Measurements from ENCODE around the gene PPARA. TPM values are rescaled to one million over a fixed set of nuclear protein-coding genes. Genes with fewer than 3 reads are reported as not detected.
"Not testable (repeated sequence)": the region's sequence is repeated elsewhere in the genome, so short reads cannot be mapped to it uniquely, and the experiment has no call there.

PPARA gene
- total RNA-seq, 8 experiments from 2014 or later: 0.38 to 15.1 (median 4.5) TPM

DNA sequence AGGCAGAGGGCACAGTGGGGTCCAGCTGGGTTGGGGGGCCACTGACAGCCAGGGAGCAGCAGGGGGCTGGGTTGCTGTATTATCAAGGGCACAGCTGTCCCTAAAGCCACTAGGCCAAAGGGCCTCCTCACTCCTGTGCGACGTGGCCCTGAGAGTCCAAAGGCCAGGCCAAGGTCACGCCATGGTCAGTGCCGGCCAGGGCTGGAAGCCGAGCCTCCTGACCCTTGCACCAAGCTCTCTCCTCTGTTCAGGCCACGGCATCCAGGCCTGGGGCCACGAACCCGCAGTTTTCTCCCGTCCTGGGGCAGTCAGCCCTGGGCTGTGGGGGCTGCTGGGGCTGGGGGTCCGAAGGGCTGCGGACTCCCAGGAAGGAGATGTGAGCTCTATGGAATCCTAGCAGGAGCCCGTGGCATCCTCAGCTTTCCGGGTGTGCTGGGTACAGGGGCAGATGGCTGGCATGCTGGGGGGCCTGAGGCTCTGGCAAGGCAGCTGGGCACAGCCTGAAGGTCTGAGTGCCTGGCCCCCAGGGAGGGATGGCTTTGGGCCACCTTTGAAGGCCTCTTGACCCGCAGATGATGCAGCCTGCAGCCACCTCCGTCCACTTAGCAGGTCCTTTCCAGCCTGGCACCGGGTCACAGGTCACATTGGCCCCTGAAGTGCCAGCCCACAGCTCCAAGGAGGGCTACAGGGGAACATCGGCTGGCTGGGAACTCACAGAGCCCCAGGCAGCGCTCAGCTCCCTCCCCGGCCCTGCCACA is 17.3 kb upstream of the PPARA start:
- in situ Hi-C loops (cut with MboI; ENCODE audit: low pct_unique_long_range_greater_than_20kb in 2 of 9, low sequenced_read_pairs in 9 of 9, unreplicated experiment in 9 of 9): loop anchor here in 3 of 9 experiments (25.0 kb wide), 2 partner anchors 179 to 404 kb away; partner anchors contain the start of gene CELSR1 (in 1 of the 3)
- peaks cover 0 to 19% of the 10 kb centered on the region in 2 donors for H3K4me1 ChIP-seq (replicated peaks in 1 of 2)
- no peak overlapping the region for H3K27ac ChIP-seq
- WGBS, 10 experiments: 90 to 100% (median 93%) methylated on average over 1 to 3 of the region's 19 CpGs; no CpG with 5 or more reads in 7 of the 10 experiments
- no peak overlapping the region for H3K4me3 ChIP-seq
- no peak for ATAC-seq (replicated peaks in 6 of 8)

DNA sequence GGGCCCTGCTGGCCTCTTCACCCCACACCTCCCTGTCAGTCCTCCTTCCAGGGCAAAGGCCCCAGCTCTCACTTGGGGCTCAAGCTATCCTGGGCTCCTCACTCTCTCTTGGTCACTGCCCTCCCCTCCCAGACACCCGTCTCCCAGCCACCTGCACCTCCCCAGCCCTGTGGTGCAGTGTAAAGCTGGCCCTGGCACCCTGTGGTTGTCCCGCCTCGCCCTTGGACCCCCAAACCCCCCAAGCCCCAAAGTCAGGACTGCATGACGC is 16.8 kb upstream of the PPARA start:
- Histone ChIP-seq H3K4me1 (replicated peaks in 1 of 2) (peaks cover 0 to 19% of the 10 kb centered on the region in 2 donors), H3K27ac (no peak overlapping the region), H3K4me3 (no peak overlapping the region)
- in situ Hi-C loops (cut with MboI; ENCODE audit: low pct_unique_long_range_greater_than_20kb in 2 of 9, low sequenced_read_pairs in 9 of 9, unreplicated experiment in 9 of 9): loop anchor here in 3 of 9 experiments (25.0 kb wide), 2 partner anchors 179 to 404 kb away; partner anchors contain the start of gene CELSR1 (in 1 of the 3)
- ATAC-seq (replicated peaks in 6 of 8): no peak
- no CpG with 5 or more reads among the region's 4 CpGs for WGBS, 10 experiments

DNA sequence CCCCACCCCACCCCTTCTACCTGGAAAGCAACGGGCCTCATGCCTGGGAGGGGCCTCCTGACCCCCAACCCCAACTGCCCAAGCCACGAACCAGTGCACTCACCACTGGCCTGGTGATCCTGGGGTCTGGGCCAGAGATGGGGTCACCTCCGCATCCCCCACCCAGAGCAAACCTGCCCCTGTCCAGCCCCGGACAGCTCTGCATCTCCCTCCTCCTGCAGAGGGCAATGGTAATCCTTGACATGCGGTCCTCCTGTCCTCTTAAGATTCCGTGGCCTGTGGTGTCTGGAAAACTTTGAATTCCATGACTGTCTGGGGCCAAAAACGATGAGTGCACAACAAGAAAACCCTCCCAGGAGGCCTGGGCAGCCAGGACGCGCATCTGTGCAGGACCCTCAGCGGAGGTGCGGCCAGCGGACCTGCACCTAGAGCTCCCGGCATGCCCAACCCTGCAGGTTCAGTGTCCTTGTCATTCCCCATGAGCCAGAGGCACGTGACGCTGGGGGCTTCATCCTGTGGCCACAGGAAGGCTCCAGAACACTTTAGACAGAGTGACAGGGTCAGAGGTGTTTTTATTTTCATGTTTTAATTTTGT is 16.1 kb upstream of the PPARA start:
- peaks cover 0 to 22% of the 10 kb centered on the region in 2 donors for H3K4me1 ChIP-seq (replicated peaks in 1 of 2)
- no peak overlapping the region for H3K27ac ChIP-seq
- 44 to 100% (median 82%) methylated on average over 1 to 5 of the region's 15 CpGs; no CpG with 5 or more reads in 4 of the 10 experiments for WGBS, 10 experiments
- no peak overlapping the region for H3K4me3 ChIP-seq
- in situ Hi-C loops (cut with MboI; ENCODE audit: low pct_unique_long_range_greater_than_20kb in 2 of 9, low sequenced_read_pairs in 9 of 9, unreplicated experiment in 9 of 9): loop anchor here in 3 of 9 experiments (25.0 kb wide), 2 partner anchors 178 to 403 kb away; partner anchors contain the start of gene CELSR1 (in 1 of the 3)
- no peak for ATAC-seq (replicated peaks in 6 of 8)

DNA sequence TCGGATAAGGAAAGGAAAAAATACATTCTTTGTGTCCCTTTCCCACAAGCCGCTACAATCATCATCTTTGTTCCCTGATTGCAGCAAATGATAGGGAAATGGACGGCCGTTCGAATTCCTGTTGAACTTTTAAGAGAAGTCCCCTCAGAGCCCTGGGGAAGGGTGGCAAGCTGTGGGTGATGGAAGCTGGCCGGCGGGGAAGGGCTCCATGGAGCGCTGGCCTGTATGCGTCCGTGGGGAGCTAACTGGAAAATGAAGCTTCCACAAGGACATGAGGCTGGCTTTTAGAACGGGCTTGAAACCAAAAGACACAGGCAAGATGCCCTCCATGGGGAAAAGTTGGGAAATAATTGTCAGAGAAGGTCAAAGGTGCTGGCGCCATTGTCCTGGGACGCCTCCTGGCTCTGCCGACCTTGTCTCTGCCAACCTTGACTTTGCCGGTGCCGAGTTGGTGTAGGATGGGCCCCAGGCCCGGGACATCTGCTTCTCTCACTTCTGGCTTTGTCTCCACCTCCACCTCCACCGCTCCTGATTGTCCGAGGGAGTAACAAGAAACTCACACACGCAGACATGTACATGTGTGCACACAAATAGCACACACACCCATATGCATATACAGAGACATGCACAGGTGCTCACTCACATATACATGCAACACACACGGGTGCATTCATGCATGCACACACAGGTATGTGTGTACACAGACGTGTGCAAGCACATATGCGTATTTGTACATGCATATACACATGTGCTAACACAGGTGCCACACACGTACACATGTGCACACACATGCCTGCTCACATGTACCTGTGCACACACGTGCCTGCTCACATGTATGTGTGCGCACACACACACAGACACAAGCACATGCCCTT is 14.5 kb upstream of the PPARA start:
- 43 to 100% (median 79%) methylated on average over 1 to 9 of the region's 26 CpGs; no CpG with 5 or more reads in 4 of the 10 experiments for WGBS, 10 experiments

DNA sequence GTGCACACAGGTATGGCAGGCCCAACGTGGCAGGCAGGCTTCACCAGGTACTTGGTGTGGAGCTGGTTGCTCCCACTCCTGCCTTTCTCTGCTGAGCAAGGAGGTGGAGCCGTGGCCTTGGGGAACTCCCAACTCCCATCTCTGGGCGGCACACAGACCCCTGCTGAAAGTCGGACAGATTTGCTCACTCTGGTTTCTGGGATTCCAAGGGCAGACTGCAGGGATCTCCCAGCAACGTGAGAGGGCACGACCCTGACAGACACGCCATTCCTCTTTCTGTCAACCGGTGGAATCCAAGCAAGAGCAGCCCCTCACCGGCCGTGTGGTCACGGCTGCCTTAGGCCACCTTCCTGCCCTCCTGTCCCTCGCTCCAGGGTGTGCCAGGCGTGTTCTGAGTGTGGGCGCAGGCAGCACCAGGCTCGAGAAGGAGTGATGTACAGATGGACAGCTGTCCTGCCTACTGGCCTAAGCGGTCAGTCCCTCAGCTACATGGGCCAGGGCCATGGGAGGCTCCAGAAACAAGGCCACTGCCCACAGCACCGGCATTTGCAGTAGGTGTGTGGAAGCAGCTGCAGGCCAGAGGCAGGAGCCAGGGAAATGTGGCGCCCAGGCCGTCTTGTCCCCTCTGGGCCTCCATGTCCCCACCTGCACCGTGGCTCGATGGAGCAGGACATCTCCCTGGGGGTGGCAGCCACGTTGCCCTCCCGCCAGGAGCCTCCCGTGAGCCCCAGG is 13.7 kb upstream of the PPARA start:
- WGBS, 10 experiments: 0 to 81% (median 59%) methylated on average over 1 to 8 of the region's 24 CpGs; no CpG with 5 or more reads in 4 of the 10 experiments
- Histone ChIP-seq H3K27ac (no peak overlapping the region), H3K4me3 (no peak overlapping the region), H3K4me1 (replicated peaks in 1 of 2) (peaks cover 0 to 25% of the 10 kb centered on the region in 2 donors)
- in situ Hi-C loops (cut with MboI; ENCODE audit: low pct_unique_long_range_greater_than_20kb in 2 of 9, low sequenced_read_pairs in 9 of 9, unreplicated experiment in 9 of 9): loop anchor here in 3 of 9 experiments (25.0 kb wide), 2 partner anchors 176 to 401 kb away; partner anchors contain the start of gene CELSR1 (in 1 of the 3)
- peak in 5 of 8 experiments; percentile 62 to 76 (median 69) for ATAC-seq (replicated peaks in 6 of 8)

More for the DNA sequence above, 14.5 kb upstream of the PPARA start:
- in situ Hi-C loops (cut with MboI; ENCODE audit: low pct_unique_long_range_greater_than_20kb in 2 of 9, low sequenced_read_pairs in 9 of 9, unreplicated experiment in 9 of 9): loop anchor here in 3 of 9 experiments (25.0 kb wide), 2 partner anchors 176 to 401 kb away; partner anchors contain the start of gene CELSR1 (in 1 of the 3)
- Histone ChIP-seq H3K4me1 (replicated peaks in 1 of 2) (peaks cover 0 to 25% of the 10 kb centered on the region in 2 donors), H3K27ac (no peak overlapping the region), H3K4me3 (no peak overlapping the region)
- ATAC-seq (replicated peaks in 6 of 8): no peak

DNA sequence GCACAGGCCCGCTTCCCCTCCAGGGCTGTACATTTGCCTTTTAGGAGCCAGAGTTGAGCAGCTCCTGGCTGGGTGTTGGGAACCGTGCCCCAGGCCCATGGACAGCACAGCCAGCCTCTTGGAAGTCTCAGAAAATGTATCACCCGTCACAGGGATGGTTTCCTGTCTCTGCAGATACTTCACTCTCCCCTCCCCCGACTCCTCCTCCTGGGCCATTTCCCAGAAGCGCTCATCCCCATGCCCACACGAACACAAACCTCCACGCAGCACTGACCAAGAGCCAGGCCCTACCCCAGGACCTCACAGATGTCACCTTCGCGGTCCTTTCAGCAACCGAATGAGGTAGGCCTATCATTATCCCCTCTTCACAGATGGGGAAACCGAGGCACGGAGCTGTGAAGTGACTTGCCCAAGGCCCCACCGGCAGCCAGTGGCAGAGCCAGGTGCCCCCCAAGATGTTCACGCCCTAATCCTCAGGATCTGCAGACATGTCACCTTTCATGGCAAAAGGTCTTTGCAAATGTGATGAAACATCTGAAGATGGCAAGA is 13.0 kb upstream of the PPARA start:
- ATAC-seq (replicated peaks in 6 of 8): peak in 1 of 8 experiments; percentile 7
- in situ Hi-C loops (cut with MboI; ENCODE audit: low pct_unique_long_range_greater_than_20kb in 2 of 9, low sequenced_read_pairs in 9 of 9, unreplicated experiment in 9 of 9): loop anchor here in 3 of 9 experiments (25.0 kb wide), 2 partner anchors 175 to 400 kb away; partner anchors contain the start of gene CELSR1 (in 1 of the 3)
- Histone ChIP-seq H3K4me1 (replicated peaks in 1 of 2) (peaks cover 0 to 25% of the 10 kb centered on the region in 2 donors), H3K27ac (no peak overlapping the region), H3K4me3 (no peak overlapping the region)
- 73 to 90% (median 80%) methylated on average over 1 to 9 of the region's 14 CpGs; no CpG with 5 or more reads in 4 of the 10 experiments for WGBS, 10 experiments

DNA sequence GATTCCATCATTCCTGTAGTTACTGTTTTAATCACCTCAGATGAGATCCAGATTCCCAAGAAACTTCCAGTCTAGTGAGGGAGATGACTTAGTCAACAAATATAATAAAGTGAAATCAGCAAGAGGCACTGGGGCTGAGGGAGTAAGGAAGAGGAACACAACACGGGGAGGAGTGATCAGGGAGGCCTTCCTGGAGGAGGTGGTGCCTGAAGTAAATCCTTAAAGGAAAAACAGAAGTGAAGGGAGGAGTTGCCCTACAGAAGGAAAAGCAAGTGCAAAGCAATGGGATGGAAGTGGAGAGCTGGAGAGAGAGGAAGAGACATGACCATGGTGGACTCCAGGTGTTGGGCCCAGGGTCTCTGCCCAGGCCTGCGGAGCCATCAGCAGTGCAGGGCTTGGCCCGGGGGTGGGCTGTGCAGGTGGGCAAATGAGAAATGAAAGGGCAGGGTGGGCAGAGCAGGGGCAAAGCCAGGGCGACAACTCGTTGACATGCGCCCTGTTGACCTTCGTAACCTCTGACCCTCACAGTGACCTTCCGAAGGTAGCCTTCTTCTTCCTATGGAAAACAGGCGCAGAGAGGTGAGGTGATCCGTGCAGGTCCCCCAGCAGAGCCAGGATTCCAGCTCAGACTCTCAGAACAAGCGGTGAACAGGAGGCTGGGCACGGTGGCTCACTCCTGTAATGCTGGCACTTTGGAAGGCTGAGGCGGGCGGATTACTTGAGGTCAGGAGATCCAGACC is 12.1 kb upstream of the PPARA start:
- Histone ChIP-seq H3K4me1 (replicated peaks in 1 of 2) (peaks cover 0 to 25% of the 10 kb centered on the region in 2 donors), H3K27ac (no peak overlapping the region), H3K4me3 (no peak overlapping the region)
- no peak for ATAC-seq (replicated peaks in 6 of 8)
- in situ Hi-C loops (cut with MboI; ENCODE audit: low pct_unique_long_range_greater_than_20kb in 2 of 9, low sequenced_read_pairs in 9 of 9, unreplicated experiment in 9 of 9): loop anchor here in 3 of 9 experiments (25.0 kb wide), 2 partner anchors 174 to 399 kb away; partner anchors contain the start of gene CELSR1 (in 1 of the 3)
- 50 to 100% (median 86%) methylated on average over 1 to 8 of the region's 14 CpGs; no CpG with 5 or more reads in 4 of the 10 experiments for WGBS, 10 experiments

DNA sequence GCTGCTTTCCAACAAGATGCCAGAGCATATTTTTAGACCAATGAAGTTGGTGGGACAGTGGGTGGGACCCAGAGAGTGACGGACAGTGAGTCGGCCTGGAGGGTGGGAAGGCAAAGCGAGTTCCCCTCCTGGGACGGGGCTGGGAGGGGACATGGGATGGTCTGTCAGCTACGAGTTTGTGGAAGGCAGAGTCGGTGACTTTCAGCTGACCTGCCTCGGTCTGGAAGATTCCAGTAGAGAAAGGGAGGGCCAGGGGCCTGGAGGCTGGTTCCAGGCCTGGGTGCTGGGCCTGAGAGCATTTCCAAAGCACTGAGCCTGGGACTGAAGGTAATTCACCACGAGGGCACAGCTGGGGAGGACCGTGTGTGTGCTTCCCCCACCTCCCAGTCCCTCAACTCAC is 10.9 kb upstream of the PPARA start:
- in situ Hi-C loops (cut with MboI; ENCODE audit: low pct_unique_long_range_greater_than_20kb in 2 of 9, low sequenced_read_pairs in 9 of 9, unreplicated experiment in 9 of 9): loop anchor here in 3 of 9 experiments (25.0 kb wide), 2 partner anchors 173 to 398 kb away; partner anchors contain the start of gene CELSR1 (in 1 of the 3)
- no CpG with 5 or more reads among the region's 9 CpGs for WGBS, 10 experiments
- peak in 6 of 8 experiments; percentile 11 to 65 (median 46) for ATAC-seq (replicated peaks in 6 of 8)

DNA sequence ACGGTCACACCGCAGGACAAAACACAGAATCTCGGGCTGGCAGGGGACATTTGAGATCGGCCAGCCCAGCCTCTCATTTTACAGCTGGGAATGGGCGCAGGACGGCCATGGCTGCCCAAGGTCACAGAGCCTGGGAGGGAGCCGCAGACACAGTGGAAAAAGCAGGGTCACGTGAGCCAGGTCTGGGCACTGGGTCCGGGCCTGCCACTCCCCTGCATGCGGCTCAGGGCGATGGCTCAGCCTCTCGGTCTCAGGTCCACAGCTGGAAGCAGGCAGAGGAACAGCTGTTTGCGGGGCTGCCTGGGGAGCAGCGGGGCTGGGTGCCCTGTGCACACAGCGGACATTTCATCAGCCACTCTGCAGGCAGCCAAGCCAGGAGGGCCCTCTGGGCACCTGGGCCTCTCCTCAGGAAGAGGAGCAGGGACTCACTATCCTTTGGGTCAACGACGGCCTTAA is 10.4 kb upstream of the PPARA start:
- 40 to 100% (median 100%) methylated on average over 1 to 2 of the region's 17 CpGs; no CpG with 5 or more reads in 6 of the 10 experiments for WGBS, 10 experiments
- in situ Hi-C loops (cut with MboI; ENCODE audit: low pct_unique_long_range_greater_than_20kb in 2 of 9, low sequenced_read_pairs in 9 of 9, unreplicated experiment in 9 of 9): loop anchor here in 3 of 9 experiments (25.0 kb wide), 2 partner anchors 172 to 397 kb away; partner anchors contain the start of gene CELSR1 (in 1 of the 3)
- ATAC-seq (replicated peaks in 6 of 8): peak in 6 of 8 experiments; percentile 13 to 72 (median 22)

More for the DNA sequence above, 10.9 kb upstream of the PPARA start:
- not testable (repeated sequence) for H3K4me3 ChIP-seq, H3K27ac ChIP-seq
- peaks cover 0 to 25% of the 10 kb centered on the region in 2 donors for H3K4me1 ChIP-seq (replicated peaks in 1 of 2)

DNA sequence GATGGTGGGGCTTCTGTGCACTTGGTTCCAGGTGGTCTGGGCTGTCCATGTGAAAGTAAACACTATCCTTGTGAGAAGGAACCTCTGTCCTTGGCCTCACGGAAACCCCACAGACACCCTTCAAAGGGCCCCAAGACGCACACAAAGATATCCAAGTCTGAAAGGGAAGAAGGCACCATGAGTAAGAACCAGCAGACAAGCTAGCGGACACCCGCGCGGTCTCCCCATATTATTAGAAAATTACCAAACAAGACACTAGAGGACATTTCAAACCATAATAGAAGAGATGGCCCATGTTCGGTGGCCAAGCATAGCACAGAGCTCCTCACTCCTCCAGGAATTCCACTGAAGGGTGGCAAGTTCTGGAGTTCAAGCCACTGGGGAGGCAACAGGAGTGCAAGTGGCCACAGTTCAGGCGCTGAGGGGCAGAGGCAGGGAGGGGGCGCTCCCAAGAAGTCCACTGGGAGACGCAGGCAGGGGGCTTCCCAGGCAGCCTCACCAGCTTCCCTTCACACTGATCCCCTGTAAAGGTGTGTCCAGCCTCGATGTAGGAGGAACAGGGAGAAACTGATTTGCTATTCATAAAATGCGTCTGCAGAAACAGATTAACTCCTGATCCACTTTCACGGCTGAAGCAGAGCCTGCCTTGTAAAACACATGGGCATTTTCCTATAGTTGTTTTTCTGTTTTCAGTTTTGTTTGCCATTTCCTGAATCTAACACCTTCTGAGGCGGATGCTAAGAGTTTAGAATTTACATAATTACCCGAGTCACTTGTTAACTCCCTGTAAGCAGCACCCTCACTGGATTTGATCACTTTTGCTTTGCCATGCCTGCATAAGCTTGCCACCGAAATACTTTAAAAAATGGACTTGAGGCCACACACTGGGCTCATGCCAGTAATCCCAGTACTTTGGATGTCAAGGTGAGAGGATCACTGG is 9.1 kb upstream of the PPARA start:
- Histone ChIP-seq H3K4me1 (replicated peaks in 1 of 2) (peaks cover 0 to 15% of the 10 kb centered on the region in 2 donors), H3K4me3 (no peak overlapping the region), H3K27ac (no peak overlapping the region)
- in situ Hi-C loops (cut with MboI; ENCODE audit: low pct_unique_long_range_greater_than_20kb in 2 of 9, low sequenced_read_pairs in 9 of 9, unreplicated experiment in 9 of 9): loop anchor here in 3 of 9 experiments (25.0 kb wide), 2 partner anchors 171 to 396 kb away; partner anchors contain the start of gene CELSR1 (in 1 of the 3)
- ATAC-seq (replicated peaks in 6 of 8): peak in 3 of 8 experiments; percentile 35 to 59 (median 49)
- 0 to 100% (median 77%) methylated on average over 2 to 13 of the region's 16 CpGs; no CpG with 5 or more reads in 2 of the 10 experiments for WGBS, 10 experiments

More for the DNA sequence above, 10.4 kb upstream of the PPARA start:
- Histone ChIP-seq H3K4me1 (replicated peaks in 1 of 2) (peaks cover 0 to 25% of the 10 kb centered on the region in 2 donors), H3K27ac (no peak overlapping the region), H3K4me3 (no peak overlapping the region)
